GM21717 (cell line): ENCODE measurements around the gene MGAT5B.
"Not testable (repeated sequence)": the region's sequence is repeated elsewhere in the genome, so short reads cannot be mapped to it uniquely, and the experiment has no call there.

Source experiments
- ATAC-seq: cut with Tn5 transposase; IDR thresholded peaks from one replicate; pipeline ENCODE4 v1.9.1; 2021; ENCODE audit warnings: mild to moderate bottlenecking, moderate library complexity; ENCODE audit not compliant: unreplicated experiment

MGAT5B gene

DNA sequence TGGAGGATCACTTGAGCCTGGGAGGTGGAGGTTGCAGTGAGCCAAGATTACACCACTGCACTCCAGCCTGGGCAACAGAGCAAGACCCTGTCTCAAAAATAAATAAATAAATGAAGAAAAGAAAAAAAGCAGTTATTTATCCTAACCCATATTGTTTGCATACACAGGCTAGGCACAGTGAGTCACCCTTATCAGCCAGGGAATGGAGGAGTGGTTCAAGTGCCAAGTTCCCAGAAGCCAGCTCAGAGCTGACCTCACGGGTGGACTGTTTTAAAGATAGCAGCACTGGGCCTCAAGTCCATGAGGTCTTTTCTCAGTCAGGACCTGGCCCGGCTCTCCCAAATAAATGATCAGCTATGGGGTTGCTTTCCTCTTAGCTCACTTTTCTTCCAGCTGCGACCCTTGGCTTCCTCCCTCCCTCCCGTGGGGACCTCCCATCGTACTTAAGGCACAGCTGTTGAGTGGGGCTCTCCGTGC lies 22.6 kb upstream of the MGAT5B start:
- no peak for ATAC-seq

DNA sequence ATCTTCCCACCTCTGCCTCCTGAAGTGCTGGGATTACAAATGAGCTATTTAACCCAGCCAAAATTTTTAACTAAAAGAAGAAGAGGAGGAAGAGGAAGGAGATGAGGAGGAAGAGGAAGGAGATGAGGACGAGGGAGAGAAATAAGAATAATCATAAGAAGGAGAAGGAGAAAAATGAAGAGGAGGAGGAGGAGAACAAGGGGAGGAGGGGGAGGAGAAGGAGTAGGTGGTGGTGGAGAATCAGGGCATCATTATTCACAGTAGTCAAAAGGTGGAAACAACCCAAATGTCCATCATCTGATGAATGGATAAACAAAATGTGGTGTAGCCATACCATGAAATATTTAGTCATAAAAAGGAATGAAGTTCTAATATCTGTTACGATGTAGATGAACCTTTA lies 21.2 kb upstream of the MGAT5B start:
- ATAC-seq = no peak

DNA sequence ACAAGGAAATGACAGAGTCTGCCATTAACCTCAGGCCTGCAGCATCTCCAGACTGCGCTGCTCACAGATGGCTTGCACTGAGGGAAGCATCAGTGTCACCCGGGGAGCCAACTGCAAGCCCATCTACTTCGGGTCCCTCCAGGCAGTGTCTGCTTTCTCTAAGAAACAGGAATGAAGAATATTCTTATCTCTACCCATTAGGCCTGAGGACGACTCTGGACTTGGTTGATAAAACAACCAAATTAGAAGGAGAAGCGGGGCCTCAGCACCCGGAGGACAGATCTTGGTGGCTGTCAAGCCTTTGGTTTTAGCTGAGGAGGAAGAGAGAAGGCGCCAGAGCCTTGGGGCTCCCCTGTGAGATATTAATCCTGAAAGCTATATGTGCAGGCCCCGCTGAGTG lies 19.5 kb upstream of the MGAT5B start:
- no peak for ATAC-seq

DNA sequence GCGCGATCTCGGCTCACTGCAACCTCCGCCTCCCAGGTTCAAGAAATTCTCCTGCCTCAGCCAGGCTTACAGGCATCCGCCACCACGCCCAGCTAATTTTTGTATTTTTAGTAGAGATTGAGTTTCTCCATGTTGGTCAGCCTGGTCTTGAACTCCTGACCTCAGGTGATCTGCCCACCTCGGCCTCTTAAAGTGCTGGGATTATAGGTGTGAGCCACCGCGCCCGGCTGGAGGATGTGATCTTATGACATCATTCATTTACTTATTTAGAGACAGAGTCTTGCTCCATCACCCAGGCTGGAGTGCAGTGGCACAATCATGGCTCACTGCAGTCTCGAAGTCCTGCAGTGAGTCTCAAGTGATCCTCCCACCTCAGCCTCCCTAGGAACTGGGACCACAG lies 19.0 kb upstream of the MGAT5B start:
- not testable (repeated sequence) for ATAC-seq

DNA sequence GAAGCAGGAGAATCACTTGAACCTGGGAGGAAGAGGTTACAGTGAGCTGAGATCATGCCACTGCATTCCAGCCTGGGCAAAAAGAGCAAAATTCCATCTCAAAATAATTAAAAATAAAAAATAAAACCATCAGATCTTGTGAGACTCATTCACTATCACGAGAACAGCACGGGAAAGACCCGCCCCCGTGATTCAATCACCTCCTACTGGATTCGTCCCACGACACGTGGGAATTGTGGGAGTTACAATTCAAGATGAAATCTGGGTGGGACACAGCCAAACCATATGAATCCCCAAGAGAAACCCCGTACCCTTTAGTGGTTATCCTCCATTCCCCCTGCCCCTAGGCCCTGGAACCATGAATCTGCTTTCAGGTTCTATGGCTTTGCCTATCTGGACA lies 15.4 kb upstream of the MGAT5B start:
- ATAC-seq = no peak

DNA sequence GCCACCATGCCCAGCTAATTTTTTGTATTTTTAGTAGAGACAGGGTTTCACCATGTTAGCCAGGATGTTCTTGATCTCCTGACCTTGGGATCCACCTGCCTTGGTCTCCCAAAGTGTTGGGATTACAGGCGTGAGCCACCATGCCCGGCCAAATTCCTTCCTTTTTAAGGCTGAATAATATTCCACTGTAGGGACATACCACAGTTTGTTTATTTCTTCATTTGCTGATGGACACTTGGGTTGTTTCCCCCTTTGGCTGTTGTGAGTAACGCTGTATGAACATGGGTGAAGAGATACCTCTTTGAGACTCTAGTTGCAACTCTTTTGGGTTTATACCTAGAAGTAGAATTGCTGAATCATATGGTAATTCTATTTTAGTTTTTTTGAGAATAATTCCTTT lies 13.1 kb upstream of the MGAT5B start:
- no peak for ATAC-seq

DNA sequence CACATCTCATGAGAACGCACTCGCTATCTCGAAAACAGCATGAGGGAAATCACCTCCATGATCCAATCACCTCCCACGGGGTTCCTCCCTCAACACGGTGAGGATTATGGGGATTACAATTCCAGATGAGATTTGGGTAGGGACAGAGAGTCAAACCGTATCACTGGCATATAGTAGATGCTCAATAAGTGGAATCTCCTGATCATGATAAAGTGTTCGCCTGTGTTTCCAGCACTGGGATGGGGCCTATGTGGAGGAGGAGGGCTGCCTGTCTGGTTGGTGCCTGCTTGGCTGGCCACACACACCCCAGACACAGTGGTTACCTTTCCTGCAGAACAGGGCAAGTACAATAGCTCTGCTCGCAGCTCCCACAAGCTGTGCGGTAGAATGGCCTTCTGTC lies 6.1 kb upstream of the MGAT5B start:
- no peak for ATAC-seq

DNA sequence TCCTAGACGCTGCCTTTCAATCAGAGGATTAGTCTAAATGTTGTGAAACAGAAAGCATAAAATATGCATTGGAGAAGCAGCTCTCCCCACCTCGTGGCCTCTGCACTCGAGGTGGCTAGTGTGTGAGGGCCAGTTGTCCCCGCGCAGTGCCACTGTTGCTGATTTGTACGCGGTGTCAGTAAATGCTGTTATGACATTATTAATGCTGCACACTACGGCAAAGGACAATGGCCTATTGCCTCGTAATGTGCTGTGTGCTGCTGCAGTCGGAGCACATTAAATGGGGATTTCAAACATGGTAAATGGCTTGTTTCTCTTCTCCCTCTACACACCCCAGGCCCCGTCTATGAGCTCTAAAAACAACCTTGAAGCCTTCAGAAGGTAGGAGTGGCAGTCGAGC lies 5.7 kb upstream of the MGAT5B start:
- ATAC-seq = no peak

DNA sequence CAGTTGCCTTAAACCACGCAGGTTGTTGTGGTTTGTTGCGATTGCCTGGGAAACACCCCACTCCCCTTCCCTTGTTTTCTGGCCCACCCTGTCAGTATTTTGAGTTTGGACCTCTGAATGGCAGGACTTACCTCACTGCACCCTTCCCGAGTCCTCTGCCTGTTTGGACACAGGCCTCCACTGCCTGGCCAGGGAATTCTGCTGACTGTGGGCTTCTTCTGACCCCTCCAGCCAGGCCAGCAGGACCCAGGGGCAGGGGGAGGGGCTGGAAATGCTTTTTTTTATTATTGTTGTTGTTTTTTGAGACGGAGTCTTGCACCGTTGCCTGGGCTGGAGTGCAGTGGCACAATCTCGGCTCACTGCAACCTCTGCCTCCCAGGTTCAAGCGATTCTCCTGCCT lies 4.2 kb upstream of the MGAT5B start:
- ATAC-seq = no peak

DNA sequence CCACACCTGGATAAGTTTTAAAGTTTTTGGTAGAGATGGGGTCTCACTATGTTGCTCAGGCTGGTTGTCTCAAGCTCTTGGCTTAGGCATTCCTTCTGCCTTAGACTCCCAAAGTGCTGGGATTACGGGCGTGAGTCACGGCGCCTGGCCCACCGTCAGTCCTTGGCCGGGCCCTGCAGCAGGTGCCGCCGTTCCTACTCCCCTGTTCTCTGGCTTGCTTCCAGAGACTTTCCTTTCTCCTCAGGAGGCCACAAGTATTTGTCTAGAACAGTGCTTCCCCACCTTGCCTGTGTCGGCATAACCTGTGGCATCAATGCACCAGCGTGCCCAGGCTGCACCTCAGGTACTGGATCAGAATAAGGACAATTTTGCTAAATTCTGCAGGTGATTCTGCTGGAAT lies 3.0 kb upstream of the MGAT5B start:
- ATAC-seq = no peak

DNA sequence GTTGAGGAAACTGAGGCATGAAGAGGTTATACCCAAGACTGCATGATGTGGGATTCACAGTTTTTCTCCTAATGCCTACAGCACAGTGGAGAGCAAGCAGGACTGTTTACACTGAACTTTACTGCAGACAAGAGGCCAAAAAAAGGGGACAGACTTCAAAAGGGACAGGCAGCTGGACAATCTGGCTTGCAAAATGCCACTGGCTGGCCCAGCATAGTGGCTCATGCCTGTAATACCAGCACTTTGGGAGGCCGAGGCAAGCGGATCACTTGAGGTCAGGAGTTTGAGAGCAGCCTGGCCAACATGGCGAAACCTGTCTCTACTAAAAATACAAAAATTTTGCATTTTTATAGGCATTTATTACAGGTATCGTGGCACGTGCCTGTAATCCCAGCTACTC lies 2.0 kb upstream of the MGAT5B start:
- ATAC-seq = no peak

DNA sequence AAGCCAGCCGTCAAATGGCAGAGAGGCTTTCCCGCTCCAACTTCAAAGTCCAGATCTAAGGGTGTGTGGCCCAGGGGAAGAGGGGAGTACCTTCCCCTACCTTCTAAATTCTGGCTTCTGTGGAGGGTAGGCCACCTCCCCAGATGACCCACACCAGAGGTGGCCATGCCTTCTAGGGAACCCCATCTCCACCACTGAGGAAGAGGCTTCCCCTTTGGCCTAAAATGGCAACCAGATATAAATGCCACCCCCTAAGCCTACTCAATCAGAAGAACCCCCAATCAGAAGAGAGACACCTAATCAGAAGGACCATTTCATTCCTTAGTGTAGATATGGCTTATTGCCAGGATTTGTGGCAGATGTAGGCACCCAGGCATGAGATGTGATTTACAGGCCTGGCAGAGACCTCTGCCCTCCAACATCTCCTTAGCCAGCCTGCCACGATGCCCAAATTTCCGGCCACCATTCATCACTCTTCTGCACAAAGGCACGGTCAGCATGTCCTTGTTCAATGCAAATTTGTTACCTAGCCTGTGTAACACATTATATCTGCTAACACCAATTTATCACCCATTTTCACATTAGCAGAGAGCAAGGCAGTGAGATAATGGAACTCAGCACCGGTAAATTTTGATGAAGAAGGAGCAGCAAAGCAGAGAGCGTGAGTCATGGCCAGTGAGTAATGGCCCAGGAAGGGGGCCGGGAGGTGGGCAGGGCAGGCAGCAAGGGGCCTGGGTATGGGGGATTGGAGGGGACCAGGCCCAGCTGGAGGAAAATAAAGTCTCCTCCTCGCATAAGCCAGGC lies 1.2 kb upstream of the MGAT5B start:
- ATAC-seq = no peak

DNA sequence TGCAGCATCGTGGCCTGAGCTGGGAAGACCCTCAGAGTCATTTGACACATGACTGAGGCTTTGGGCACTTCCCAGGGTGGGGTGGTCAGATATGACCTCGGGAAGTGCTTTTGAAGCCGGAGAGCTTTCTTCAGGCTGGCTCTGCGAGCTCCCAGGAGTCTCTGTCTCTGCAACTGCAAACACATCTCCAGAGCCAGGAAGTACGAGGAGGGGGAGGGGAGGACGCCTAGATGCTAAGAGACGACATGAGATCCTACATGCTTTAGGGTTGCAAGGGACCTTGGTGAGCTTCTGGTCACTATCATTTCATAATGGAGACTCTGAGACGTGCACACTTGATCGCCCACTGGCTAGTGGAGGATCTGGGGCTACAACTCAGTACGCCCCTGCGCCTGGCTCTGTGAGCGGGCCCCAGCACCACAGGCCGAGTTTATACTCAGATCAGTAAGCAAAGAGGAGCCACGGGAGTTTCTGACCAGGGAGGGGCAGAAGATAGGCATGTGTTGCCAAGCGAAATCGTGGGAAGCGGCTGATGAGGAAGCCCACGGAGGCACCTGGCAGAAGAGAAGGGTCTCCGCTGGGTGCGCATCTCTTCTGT lies 527 bp upstream of the MGAT5B start:
- ATAC-seq = no peak

DNA sequence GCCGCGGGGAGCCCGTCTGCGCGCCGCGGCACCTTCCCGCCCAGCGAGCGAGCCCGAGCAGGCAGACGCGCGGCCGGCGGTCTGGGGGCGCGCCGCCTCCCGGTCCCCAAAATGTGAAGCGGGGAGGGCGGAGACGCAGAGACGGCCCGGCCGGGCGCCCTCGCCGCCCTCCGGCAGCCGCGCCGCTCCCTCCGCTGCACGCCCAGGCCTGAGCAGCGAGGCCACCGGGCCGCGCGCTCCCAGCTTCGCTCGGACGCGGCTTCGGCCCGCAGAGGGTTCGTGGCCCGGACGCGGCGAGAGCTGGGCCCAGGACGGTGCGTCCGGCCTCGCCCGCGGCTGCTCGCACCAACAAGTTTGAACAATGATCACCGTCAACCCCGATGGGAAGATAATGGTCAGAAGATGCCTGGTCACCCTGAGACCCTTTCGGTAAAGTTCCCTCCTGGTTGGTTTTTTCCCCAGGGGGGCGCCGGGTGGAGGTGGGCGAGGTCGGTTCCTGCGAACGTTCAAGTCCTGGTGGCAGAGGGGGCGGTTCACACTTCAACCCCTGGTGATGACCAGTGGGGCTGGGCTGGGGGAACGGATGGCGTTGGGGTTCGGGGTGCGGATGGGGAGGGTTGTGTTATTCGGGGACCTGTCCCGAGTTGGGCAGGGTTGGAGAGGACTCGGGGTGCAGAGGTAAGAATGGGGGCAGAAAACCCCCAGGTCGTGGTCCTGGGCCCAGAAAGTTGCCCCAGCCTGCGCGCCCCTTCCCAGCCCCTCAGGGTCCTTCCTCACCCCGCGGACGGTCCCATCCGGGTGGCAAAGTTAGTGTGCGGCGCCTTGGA lies 678 bp downstream of the MGAT5B start:
- ATAC-seq = no peak

DNA sequence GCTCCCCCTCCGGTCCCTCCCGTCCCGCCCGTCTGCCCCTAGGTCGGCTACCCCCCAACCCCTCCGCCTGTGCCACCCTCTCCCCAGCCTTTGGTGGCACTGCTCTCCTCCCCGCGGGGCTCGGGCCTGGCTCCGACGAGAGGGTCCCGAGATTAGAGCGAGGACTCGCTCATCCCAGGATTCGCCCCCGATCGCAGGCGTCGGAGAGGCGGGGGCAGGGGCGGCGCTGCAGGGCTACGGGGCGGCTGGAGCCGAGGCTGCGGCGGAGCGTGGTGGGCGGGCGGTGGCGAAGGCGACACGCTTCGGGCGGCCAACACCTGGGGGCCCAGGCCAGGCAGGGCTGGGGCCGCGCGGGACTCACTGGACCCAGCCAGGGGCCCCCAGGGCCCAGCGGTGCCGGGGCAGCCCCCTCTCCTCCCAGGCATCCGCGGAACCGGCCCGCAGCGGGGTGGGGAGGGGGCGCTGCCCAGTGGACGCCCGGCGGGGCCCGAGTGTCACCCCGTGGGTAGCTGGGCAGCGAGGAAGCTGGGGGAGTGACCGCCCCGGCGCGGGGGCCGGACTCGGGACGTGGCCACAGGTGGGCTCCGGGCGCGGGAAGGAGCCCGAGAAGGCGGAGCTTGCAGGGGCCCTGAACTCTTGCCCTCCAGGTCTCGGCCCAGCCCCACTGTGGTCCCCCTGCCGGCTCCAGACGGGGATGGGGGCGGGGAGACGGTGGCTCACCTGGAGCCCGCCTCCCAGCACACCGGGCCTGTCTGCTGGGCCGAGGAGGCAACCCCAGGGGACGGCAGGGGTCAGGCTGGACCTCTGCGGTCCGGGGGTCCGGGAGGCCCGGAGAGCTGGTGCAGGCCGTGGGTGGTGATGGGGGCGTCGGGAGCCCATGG lies 1.5 kb downstream of the MGAT5B start:
- ATAC-seq = no peak

DNA sequence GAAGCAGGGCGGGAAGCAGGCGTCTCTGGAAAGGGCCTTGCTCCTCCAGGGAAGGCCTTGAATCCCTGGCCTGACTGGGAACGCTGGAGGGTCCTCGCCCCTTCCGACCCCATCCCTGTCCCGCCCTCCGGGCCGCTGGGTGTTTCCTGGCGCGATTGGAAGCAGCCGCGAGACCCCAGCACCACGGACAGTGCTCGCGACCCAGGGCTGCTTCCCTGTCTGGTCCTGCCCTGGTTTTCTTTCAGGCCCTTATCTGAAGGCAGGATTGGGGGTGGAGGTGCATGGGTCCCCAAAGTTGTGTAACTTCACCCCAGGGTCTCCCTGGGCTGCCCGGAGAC lies 2.1 kb downstream of the MGAT5B start:
- ATAC-seq = no peak

DNA sequence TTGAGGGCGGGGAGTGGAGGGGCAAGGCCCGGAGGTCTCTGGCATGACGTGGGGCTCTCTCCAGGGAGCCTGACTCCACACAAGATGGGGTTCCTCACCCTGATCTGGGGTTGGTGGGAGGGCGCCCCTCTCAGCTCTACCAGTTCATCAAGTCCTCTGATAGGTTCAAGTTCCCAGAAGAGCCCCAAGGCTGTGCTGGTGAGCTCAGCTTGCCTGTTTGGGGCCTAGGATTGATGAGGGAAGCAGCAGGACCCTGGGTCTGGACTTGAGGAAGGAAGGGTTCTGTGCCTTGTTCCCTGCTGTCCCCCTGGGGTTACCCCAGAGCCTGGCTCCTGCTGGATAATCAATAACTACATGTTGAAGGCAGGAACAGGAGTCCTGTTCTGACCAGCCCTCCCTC lies 3.5 kb downstream of the MGAT5B start:
- no peak for ATAC-seq

DNA sequence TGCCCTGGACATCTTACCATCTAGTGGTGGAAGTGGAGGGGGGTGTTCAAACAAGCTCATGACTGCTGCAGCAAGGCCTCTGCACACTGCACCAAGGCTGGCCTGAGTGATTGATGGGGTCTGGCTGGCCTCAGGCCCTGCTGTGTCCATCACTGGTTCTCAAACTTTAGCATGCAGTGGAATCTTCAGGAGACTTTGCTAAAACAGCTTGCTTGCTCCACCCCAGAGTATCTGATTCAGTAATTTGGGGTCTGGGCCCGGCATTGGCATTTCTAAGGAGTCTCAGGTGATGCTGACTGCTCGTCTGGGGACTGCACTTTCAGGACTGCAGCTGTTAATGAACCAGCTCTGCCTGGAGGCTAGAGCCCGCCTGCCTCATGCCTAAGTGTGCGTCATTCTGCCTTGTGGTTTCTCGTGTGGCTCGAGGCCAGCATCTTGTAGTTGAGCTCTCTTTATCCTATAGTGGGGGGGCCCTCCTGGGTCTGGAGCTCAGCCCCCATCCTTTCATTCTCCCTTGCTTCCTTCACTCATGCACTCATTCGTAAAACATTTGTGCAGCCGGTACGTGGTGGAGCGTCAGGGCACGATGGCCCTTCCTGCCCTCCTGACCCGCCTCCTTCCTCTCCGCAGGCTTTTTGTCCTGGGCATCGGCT lies 4.1 kb downstream of the MGAT5B start:
- no peak for ATAC-seq

DNA sequence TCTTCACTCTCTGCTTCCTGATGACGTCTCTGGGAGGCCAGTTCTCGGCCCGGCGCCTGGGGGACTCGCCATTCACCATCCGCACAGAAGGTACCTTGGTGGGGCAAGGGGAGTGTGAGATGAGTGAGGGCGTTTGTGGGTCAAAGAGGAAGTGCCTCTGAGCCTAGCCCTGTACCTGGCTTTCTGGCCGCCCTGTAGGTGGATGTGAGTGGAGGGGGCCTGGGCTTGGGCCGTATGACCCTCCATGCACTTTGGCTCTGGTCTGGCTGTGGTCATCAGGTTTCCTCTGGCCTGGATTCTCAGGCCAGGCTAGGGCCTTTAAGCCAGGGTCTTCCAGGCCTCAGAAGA lies 4.6 kb downstream of the MGAT5B start:
- ATAC-seq = no peak

DNA sequence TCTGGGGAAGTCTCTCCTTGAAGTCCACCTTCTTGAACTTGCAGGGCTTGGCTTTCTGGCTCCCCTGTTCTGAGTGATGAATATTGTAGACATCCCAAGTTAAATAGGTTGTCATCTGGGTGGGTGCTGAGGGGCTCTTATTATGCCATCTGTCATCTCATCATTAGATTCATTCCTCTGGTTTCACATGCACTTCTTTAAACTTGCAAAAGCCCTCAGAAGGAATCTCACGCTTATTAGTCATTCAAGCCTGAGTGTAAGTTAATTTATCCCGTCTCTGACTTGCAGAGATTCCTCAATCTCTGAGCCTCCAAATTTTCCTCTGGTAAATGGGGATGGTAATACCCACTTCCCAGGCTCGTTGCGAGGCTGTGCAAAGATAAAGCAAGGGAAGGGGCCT lies 5.7 kb downstream of the MGAT5B start:
- no peak for ATAC-seq

DNA sequence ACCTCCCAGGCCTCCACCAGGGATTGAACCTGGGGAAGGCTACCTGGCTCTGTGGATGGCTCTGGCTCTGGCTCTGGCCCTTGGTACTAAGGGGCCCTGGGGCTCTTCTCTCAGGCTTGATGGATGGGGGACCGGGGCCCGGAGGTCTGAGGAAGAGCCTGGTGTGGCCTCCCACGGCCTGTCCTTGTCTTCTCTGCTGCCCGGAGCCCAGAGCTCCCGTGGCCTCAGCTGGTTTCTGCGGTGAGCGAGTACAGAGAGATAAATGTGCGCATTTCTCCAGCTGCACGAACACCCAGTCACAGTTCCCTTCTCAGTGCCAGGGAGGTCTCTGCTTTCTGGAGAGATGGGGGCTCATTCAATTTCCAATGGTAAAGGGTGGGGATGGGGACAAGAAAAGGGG lies 9.2 kb downstream of the MGAT5B start:
- ATAC-seq = no peak
